HG03442 (cell line): ENCODE results near the gene DIS3.
"Not testable (repeated sequence)": the region's sequence is repeated elsewhere in the genome, so short reads cannot be mapped to it uniquely, and the experiment has no call there.

Experiments used
- ATAC-seq: cut with Tn5 transposase; IDR thresholded peaks from one replicate; pipeline ENCODE4 v1.9.1; 2021; ENCODE audit warnings: mild to moderate bottlenecking, moderate library complexity; ENCODE audit not compliant: unreplicated experiment

DIS3 gene

GRCh38 chr13:72745260-72745659, 36.4 kb downstream of the DIS3 start:
- ATAC-seq = peak; percentile 79

- ATAC-seq = no peak
Measured at GRCh38 chr13:72740015-72740414, 41.7 kb downstream of the DIS3 start.

GRCh38 chr13:72737033-72737432, 44.7 kb downstream of the DIS3 start:
- ATAC-seq = no peak

- ATAC-seq = no peak
Measured at GRCh38 chr13:72728290-72728605, 53.5 kb downstream of the DIS3 start.

GRCh38 chr13:72727417-72728289, 54.0 kb downstream of the DIS3 start, which contains the start of the genes BORA and MZT1:
BORA (plus strand) TSS chr13:72727923; CDS start chr13:72728941, 1,018 bp downstream.
MZT1 (minus strand) TSS chr13:72727629; CDS start chr13:72727602, 27 bp downstream.
- ATAC-seq = peak; percentile 93

GRCh38 chr13:72726726-72727416, 54.8 kb downstream of the DIS3 start:
- ATAC-seq = peak; percentile 21

- not testable (repeated sequence) for ATAC-seq
Measured at GRCh38 chr13:72726185-72726584, 55.5 kb downstream of the DIS3 start.

GRCh38 chr13:72716776-72717175, 64.9 kb downstream of the DIS3 start:
- no peak for ATAC-seq
